H1 (cell line): ENCODE data around the gene MEF2B. TPM values are rescaled to one million over a fixed set of nuclear protein-coding genes. Genes with fewer than 3 reads are reported as not detected.

Experiments used
- CTCF ChIA-PET: fragments of 300-600 bp; sonication (Branson Sonifier 250); formaldehyde crosslinking; loops from one replicate; lab custom pipeline; 2021; ENCODE audit not compliant: partially characterized antibody; lab: Charles Lee
- POLR2A ChIA-PET: fragments of 300-600 bp; sonication (Branson Sonifier 250); formaldehyde crosslinking; loops from one replicate; lab custom pipeline; 2021; ENCODE audit warnings: inconsistent platforms; ENCODE audit not compliant: partially characterized antibody; lab: Charles Lee
- DNase-seq, 2 experiments: peaks; one replicate each; pipeline versions ENCODE4 v3.0.0 to v3.0.0-alpha.2; 2010 to 2022; ENCODE audit warnings: low spot score in 2 of 2, low read depth in 1 of 2, mixed read lengths in 1 of 2
- FAIRE-seq: peaks from 2 replicates; lab custom pipeline; 2011; peaks lifted over from hg19 to GRCh38; lab: Jason Lieb, UNC
- H2AFZ ChIP-seq: 2 replicates; pipeline ENCODE4 v1.8.1; 2012; ENCODE audit warnings: low read length, inconsistent platforms
- H2AK5ac ChIP-seq: 2 replicates; pipeline ENCODE4 v1.6.1; 2013; ENCODE audit warnings: low read depth, low read length
- H2BK120ac ChIP-seq: replicated peaks from 2 replicates; pipeline ENCODE3; 2013; ENCODE audit warnings: low read depth, low read length, inconsistent platforms
- H2BK12ac ChIP-seq: 2 replicates; pipeline ENCODE4 v1.6.1; 2013; ENCODE audit warnings: low read depth, low read length
- H2BK15ac ChIP-seq: 2 replicates; pipeline ENCODE4 v1.6.1; 2013; ENCODE audit warnings: low read length
- H2BK20ac ChIP-seq: 2 replicates; pipeline ENCODE4 v1.6.1; 2013; ENCODE audit warnings: low read length
- H2BK5ac ChIP-seq: 2 replicates; pipeline ENCODE4 v1.6.1; 2013; ENCODE audit warnings: low read depth, low read length
- H3K14ac ChIP-seq: 2 replicates; pipeline ENCODE4 v1.6.1; 2013; ENCODE audit warnings: inconsistent platforms; ENCODE audit not compliant: insufficient read length
- H3K18ac ChIP-seq: 2 replicates; pipeline ENCODE4 v1.6.1; 2013; ENCODE audit warnings: low read length; ENCODE audit errors: extremely low read depth
- H3K23ac ChIP-seq: 2 replicates; pipeline ENCODE4 v1.6.1; 2013; ENCODE audit warnings: inconsistent platforms; ENCODE audit not compliant: insufficient read length
- H3K23me2 ChIP-seq: 2 replicates; pipeline ENCODE4 v1.6.1; 2013; ENCODE audit warnings: low read depth, low read length
- H3K27ac ChIP-seq: 2 replicates; pipeline ENCODE4 v1.6.1; 2011; ENCODE audit warnings: low read depth, low read length, inconsistent platforms
- H3K27me3 ChIP-seq, 4 experiments: replicated peaks in 1 of 4; 1 replicate in 1 of 4; 2 replicates in 3 of 4; pipeline versions ENCODE4 v1.6.1 to v1.8.1; 2011 to 2013; ENCODE audit warnings: low read length in 3 of 4, mild to moderate bottlenecking in 3 of 4, inconsistent platforms in 2 of 4, mixed read lengths in 2 of 4, moderate library complexity in 1 of 4; ENCODE audit not compliant: control insufficient read depth in 3 of 4, insufficient read depth in 3 of 4; ENCODE audit errors: extremely low read depth in 1 of 4
- H3K36me3 ChIP-seq, 4 experiments: 2 replicates each; pipeline versions ENCODE4 v1.6.1 to v1.8.1; 2011 to 2013; ENCODE audit warnings: mild to moderate bottlenecking in 4 of 4, low read length in 3 of 4, moderate library complexity in 2 of 4, control low read depth in 1 of 4, inconsistent platforms in 1 of 4; ENCODE audit not compliant: insufficient read depth in 4 of 4, control insufficient read depth in 2 of 4
- H3K4ac ChIP-seq: replicated peaks from 2 replicates; pipeline ENCODE3; 2013; ENCODE audit warnings: low read length, low read depth, mixed read lengths, inconsistent platforms; ENCODE audit not compliant: insufficient read length
- H3K4me1 ChIP-seq, 4 experiments: replicated peaks in 1 of 4; 1 replicate in 1 of 4; 2 replicates in 3 of 4; pipeline versions ENCODE4 v1.6.1 to v1.8.1; 2011 to 2013; ENCODE audit warnings: low read length in 3 of 4, inconsistent platforms in 2 of 4, mixed read lengths in 1 of 4; ENCODE audit not compliant: insufficient read depth in 4 of 4, control insufficient read depth in 3 of 4
- H3K4me2 ChIP-seq, 2 experiments: 2 replicates each; pipeline versions ENCODE4 v1.6.1 to v1.8.1; 2011 to 2013; ENCODE audit warnings: low read depth in 2 of 2, low read length in 2 of 2, control low read depth in 1 of 2, inconsistent platforms in 1 of 2, mild to moderate bottlenecking in 1 of 2; ENCODE audit not compliant: insufficient read depth in 1 of 2
- H3K4me3 ChIP-seq, 4 experiments: fragments of 200-600, 300-600 bp in 1 of 4; sonication (generic), shearing (Covaris generic), sonication (Bioruptor Twin) in 1 of 4; 2 replicates each; pipeline versions ENCODE4 v1.5.1 to v1.8.1; 2011 to 2016; ENCODE audit warnings: low read length in 4 of 4, low read depth in 3 of 4, control low read depth in 2 of 4, inconsistent platforms in 2 of 4, mild to moderate bottlenecking in 2 of 4, mixed read lengths in 1 of 4, moderate library complexity in 1 of 4; ENCODE audit not compliant: insufficient read depth in 2 of 4; ENCODE audit errors: extremely low read depth in 1 of 4
- H3K56ac ChIP-seq: replicated peaks from 2 replicates; pipeline ENCODE3; 2013; ENCODE audit warnings: low read depth, mild to moderate bottlenecking, mixed read lengths, low read length, inconsistent platforms; ENCODE audit not compliant: insufficient read length
- H3K79me1 ChIP-seq: 2 replicates; pipeline ENCODE4 v1.6.1; 2013; ENCODE audit warnings: low read depth, low read length, control low read depth
- H3K79me2 ChIP-seq, 2 experiments: 2 replicates each; pipeline versions ENCODE4 v1.6.1 to v1.8.1; 2012 to 2013; ENCODE audit warnings: low read length in 2 of 2, mild to moderate bottlenecking in 2 of 2, inconsistent platforms in 1 of 2; ENCODE audit not compliant: insufficient read depth in 2 of 2, control insufficient read depth in 1 of 2
- H3K9ac ChIP-seq, 4 experiments: replicated peaks in 1 of 4; 1 replicate in 1 of 4; 2 replicates in 3 of 4; pipeline versions ENCODE4 v1.6.1 to v1.8.1; 2011 to 2013; ENCODE audit warnings: low read depth in 3 of 4, low read length in 3 of 4, control low read depth in 2 of 4, mild to moderate bottlenecking in 2 of 4, moderate library complexity in 2 of 4, inconsistent platforms in 1 of 4; ENCODE audit errors: extremely low read depth in 1 of 4
- H3K9me3 ChIP-seq, 2 experiments: 2 replicates each; pipeline versions ENCODE4 v1.6.1 to v1.8.1; 2012 to 2013; ENCODE audit warnings: mild to moderate bottlenecking in 2 of 2, moderate library complexity in 2 of 2, control low read depth in 1 of 2, inconsistent platforms in 1 of 2, low read depth in 1 of 2, low read length in 1 of 2, mixed read lengths in 1 of 2; ENCODE audit not compliant: insufficient read depth in 2 of 2
- H4K20me1 ChIP-seq, 2 experiments: replicated peaks in 1 of 2; 2 replicates each; pipeline versions ENCODE3 to v1.8.1; 2011 to 2013; ENCODE audit warnings: inconsistent platforms in 2 of 2, low read length in 2 of 2, mild to moderate bottlenecking in 1 of 2; ENCODE audit not compliant: insufficient read depth in 2 of 2, control insufficient read depth in 1 of 2
- H4K5ac ChIP-seq: 2 replicates; pipeline ENCODE4 v1.6.1; 2013; ENCODE audit warnings: low read length, low read depth, mixed read lengths, inconsistent platforms; ENCODE audit not compliant: insufficient read length
- H4K8ac ChIP-seq: 2 replicates; pipeline ENCODE4 v1.8.0; 2013; ENCODE audit warnings: mild to moderate bottlenecking, moderate library complexity, low read length, inconsistent platforms; ENCODE audit not compliant: insufficient read depth; ENCODE audit errors: extremely low read depth
- H4K91ac ChIP-seq: replicated peaks from 2 replicates; pipeline ENCODE3; 2013; ENCODE audit warnings: low read length, mixed read lengths, inconsistent platforms; ENCODE audit not compliant: insufficient read length
- BCL11A ChIP-seq, 2 experiments: IDR thresholded peaks; one replicate each; pipeline ENCODE4 v1.6.1; 2011; ENCODE audit warnings: low read depth in 2 of 2, low read length in 2 of 2, mild to moderate bottlenecking in 2 of 2
- FOSL1 ChIP-seq: IDR thresholded peaks from 2 replicates; pipeline ENCODE4 v1.6.1; 2011; ENCODE audit warnings: mild to moderate bottlenecking, low read depth, low read length, moderate library complexity; ENCODE audit not compliant: insufficient read depth
- PHF8 ChIP-seq: fragments of 200-600 bp; sonication (generic); conservative IDR thresholded peaks from 2 replicates; pipeline ENCODE4 v1.7.1; 2012; ENCODE audit warnings: low read depth, mild to moderate bottlenecking, inconsistent platforms, low read length, moderate library complexity
- SIN3A ChIP-seq, 2 experiments: IDR thresholded peaks in 1 of 2; conservative IDR thresholded peaks in 1 of 2; 2 replicates each; pipeline ENCODE4 v1.6.1; 2011 to 2012; ENCODE audit warnings: low read length in 2 of 2, improper control_type of control experiment in 1 of 2, low read depth in 1 of 2, mild to moderate bottlenecking in 1 of 2
- SIX5 ChIP-seq: IDR thresholded peaks from 2 replicates; pipeline ENCODE4 v1.6.1; 2011; ENCODE audit warnings: mild to moderate bottlenecking, low read depth, low read length
- TAF1 ChIP-seq: IDR thresholded peaks from 2 replicates; pipeline ENCODE4 v1.6.1; 2011; ENCODE audit warnings: mild to moderate bottlenecking, low read depth, low read length
- TCF12 ChIP-seq: IDR thresholded peaks from 2 replicates; pipeline ENCODE4 v1.6.1; 2011; ENCODE audit warnings: low read depth, mild to moderate bottlenecking, low read length
- WGBS, 2 experiments: shearing (Covaris generic) in 1 of 2; methylation state at CpG; one replicate each; pipeline versions ENCODE4 v1.1.6 to v1.1.7; 2013 to 2015; ENCODE audit warnings: low lambda C conversion rate in 2 of 2, mixed read lengths in 2 of 2, inconsistent platforms in 1 of 2, low coverage in 1 of 2, missing lambda C conversion rate in 1 of 2; ENCODE audit not compliant: insufficient replicate concordance in 2 of 2, insufficient coverage in 1 of 2, insufficient read length in 1 of 2; ENCODE audit errors: extremely low coverage in 1 of 2, missing lambda C conversion rate in 1 of 2; 5-methylcytosine and 5-hydroxymethylcytosine counted together
- polyA plus RNA-seq, 7 experiments: library from polyadenylated mRNA; depleted of rRNA in 3 of 7; stranded (reverse) in 5 of 7; unstranded in 2 of 7; fragments of >200 nt in 5 of 7; fragments of 200-250 nt in 2 of 7; gene quantifications; 1 replicate in 5 of 7; 2 replicates in 1 of 7; 4 replicates in 1 of 7; pipeline versions ENCODE4 v1.2.1 to v1.2.3, GENCODE V29; 2011 to 2013; ENCODE audit warnings: missing spikeins in 2 of 7, mixed read lengths in 2 of 7
- total RNA-seq: library from RNA; stranded (reverse); fragmentation: NEBNext Ultra II Directional; extraction: Animal tissue kit (Norgen Biotek cat#: 25700); gene quantifications from 2 replicates; pipeline ENCODE4 v1.2.1, GENCODE V29; 2021
- TF ChIP-seq, protein P1 (sequence below): IDR thresholded peaks from 2 replicates; pipeline ENCODE4 v1.6.1; 2012; ENCODE audit warnings: inconsistent platforms

MEF2B gene
- total and polyA plus RNA-seq, 2 of the 8 experiments (the other 6 are each of a cell fraction or from before 2014, with no cell fraction given) = 2.8 to 3.7 TPM

DNA sequence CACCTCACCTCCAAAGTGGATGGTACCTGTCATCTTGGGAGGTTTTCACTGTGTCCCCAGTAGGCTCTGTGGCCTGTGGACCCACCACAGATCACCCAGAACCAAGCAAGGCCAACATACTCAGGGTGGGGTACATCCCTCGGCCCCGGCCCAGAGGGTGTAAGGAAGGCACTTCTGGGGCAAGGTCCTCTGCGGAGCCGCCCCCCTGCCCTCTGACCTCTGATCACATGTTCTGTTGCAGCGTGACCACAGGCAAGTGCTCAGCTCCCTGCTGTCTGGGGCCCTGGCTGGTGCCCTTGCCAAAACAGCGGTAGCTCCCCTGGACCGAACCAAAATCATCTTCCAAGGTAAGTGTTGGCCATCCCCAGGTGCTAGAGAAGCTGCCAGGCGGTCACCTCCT is 68.5 kb downstream of the MEF2B start:
- no peaks in the 10 kb centered on the region; a peak in 1 of 7 replicates for H3K27me3 ChIP-seq
- 91% methylated on average over 8 of the region's 8 CpGs; no CpG with 5 or more reads in 1 of the 2 experiments for WGBS, 2 experiments
- no peak overlapping the region for H4K5ac ChIP-seq
- no peak overlapping the region for H2BK20ac ChIP-seq
- H3K23ac ChIP-seq = no peak overlapping the region
- H3K9me3 ChIP-seq = no peaks in the 10 kb centered on the region
- no peak overlapping the region for H3K14ac ChIP-seq
- TF ChIP-seq SIX5 (no peak), FOSL1 (no peak), SIN3A (conservative IDR thresholded peaks at IDR 0.05 in 1 of 2, IDR thresholded peaks at IDR 0.05 in 1 of 2; ENCODE audit: low read depth in 1 of 2, low read length in 2 of 2) (no peak), TCF12 (no peak), TAF1 (no peak), PHF8 (no peak), BCL11A (IDR thresholded peaks at IDR 0.05; ENCODE audit: low read depth in 2 of 2, low read length in 2 of 2) (no peak)
- TF ChIP-seq, protein P1, sequence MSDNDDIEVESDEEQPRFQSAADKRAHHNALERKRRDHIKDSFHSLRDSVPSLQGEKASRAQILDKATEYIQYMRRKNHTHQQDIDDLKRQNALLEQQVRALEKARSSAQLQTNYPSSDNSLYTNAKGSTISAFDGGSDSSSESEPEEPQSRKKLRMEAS = no peak
- ChIA-PET POLR2A (interaction anchor here (1.2 to 5.7 kb wide), 2 partner anchors 34 to 38 kb away, joined by 3 to 31 read pairs; partner anchors contain the start of gene SLC25A42), CTCF (interaction anchor here (1.0 to 1.9 kb wide), 2 partner anchors 14 to 48 kb away, joined by 3 to 7 read pairs; no protein-coding TSS in a partner anchor)
- no peaks in the 10 kb centered on the region for H3K79me1 ChIP-seq
- no peaks in the 10 kb centered on the region for H3K36me3 ChIP-seq
- H2BK15ac ChIP-seq = no peak overlapping the region
- H2AFZ ChIP-seq = no peak overlapping the region
- FAIRE-seq (no peak), DNase-seq (no peak)
- peak overlapping the region; percentile 7; the same call in 1 of the 2 replicates for H4K8ac ChIP-seq
- H3K4me2 ChIP-seq = no peak overlapping the region
- no peak overlapping the region for H3K4ac ChIP-seq
- H4K91ac ChIP-seq = no peak overlapping the region
- no peak overlapping the region for H2BK120ac ChIP-seq
- H3K27ac ChIP-seq = no peak overlapping the region
- H3K18ac ChIP-seq = no peak overlapping the region
- H3K23me2 ChIP-seq = peaks cover 2% of the 10 kb centered on the region
- H3K4me1 ChIP-seq = peaks cover 0 to 14% (median 9%) of the 10 kb centered on the region in 4 experiments; a peak in 6 of 7 replicates
- H2AK5ac ChIP-seq = no peak overlapping the region
- H2BK5ac ChIP-seq = no peak overlapping the region
- H3K56ac ChIP-seq = no peak overlapping the region
- no peak overlapping the region for H3K9ac ChIP-seq
- H3K79me2 ChIP-seq = no peaks in the 10 kb centered on the region
- H2BK12ac ChIP-seq = 0 out of 2 replicates have a peak overlapping the region, but pooled peaks have one; percentile 7
- no peaks in the 10 kb centered on the region for H4K20me1 ChIP-seq
- no peak overlapping the region for H3K4me3 ChIP-seq
